Measurements from ENCODE around the gene LRRC74B.

The LRRC74B gene

GRCh38 chr22:21098099-21098671 is 52.4 kb downstream of the LRRC74B start:
- H3K27ac ChIP-seq = no peak overlapping the region
- DNase-seq (ENCODE audit: low read depth, low spot score) = no peak

- no peak overlapping the region for H3K27ac ChIP-seq
- DNase-seq (ENCODE audit: low read depth, low spot score) = no peak
Observed at GRCh38 chr22:21099578-21099977, 53.8 kb downstream of the LRRC74B start.

- no peak for DNase-seq (ENCODE audit: low read depth, low spot score)
- H3K27ac ChIP-seq = no peak overlapping the region
Observed at GRCh38 chr22:21100149-21101032, 54.6 kb downstream of the LRRC74B start.

- H3K27ac ChIP-seq = peak overlapping the region; percentile 5
- DNase-seq (ENCODE audit: low read depth, low spot score) = no peak
Observed at GRCh38 chr22:21101877-21102638, 56.3 kb downstream of the LRRC74B start.

- no peak for DNase-seq (ENCODE audit: low read depth, low spot score)
- no peak overlapping the region for H3K27ac ChIP-seq
Observed at GRCh38 chr22:21102659-21103267, 57.0 kb downstream of the LRRC74B start.

GRCh38 chr22:21103633-21104032 is 57.9 kb downstream of the LRRC74B start:
- DNase-seq (ENCODE audit: low read depth, low spot score) = no peak
- no peak overlapping the region for H3K27ac ChIP-seq

- DNase-seq (ENCODE audit: low read depth, low spot score) = no peak
- H3K27ac ChIP-seq = no peak overlapping the region
Observed at GRCh38 chr22:21104126-21104691, 58.5 kb downstream of the LRRC74B start.

- no peak for DNase-seq (ENCODE audit: low read depth, low spot score)
- no peak overlapping the region for H3K27ac ChIP-seq
Observed at GRCh38 chr22:21105294-21105693, 59.5 kb downstream of the LRRC74B start.

GRCh38 chr22:21106000-21106399 is 60.3 kb downstream of the LRRC74B start:
- no peak overlapping the region for H3K27ac ChIP-seq
- DNase-seq (ENCODE audit: low read depth, low spot score) = peak; percentile 22

GRCh38 chr22:21108379-21109115 is 62.8 kb downstream of the LRRC74B start:
- no peak overlapping the region for H3K27ac ChIP-seq
- DNase-seq (ENCODE audit: low read depth, low spot score) = no peak
